Osteoblast (primary cell): ENCODE data around the gene OAT. TPM values are rescaled to one million over a fixed set of nuclear protein-coding genes. Genes with fewer than 3 reads are reported as not detected.

Experiments used
- DNase-seq: peaks from one replicate; pipeline ENCODE4 v3.0.0; 2011; ENCODE audit warnings: low spot score, mixed read lengths; ENCODE audit not compliant: insufficient read length; ENCODE audit errors: missing footprints
- H2AFZ ChIP-seq: 2 replicates; pipeline ENCODE4 v1.6.0; 2011; ENCODE audit warnings: mild to moderate bottlenecking, low read length
- H3K27ac ChIP-seq: 2 replicates; pipeline ENCODE4 v1.5.1; 2011; ENCODE audit warnings: mild to moderate bottlenecking, low read depth, low read length, moderate library complexity
- H3K27me3 ChIP-seq: 2 replicates; pipeline ENCODE4 v1.6.0; 2012; ENCODE audit warnings: mild to moderate bottlenecking, control low read depth, inconsistent platforms, low read length, moderate library complexity; ENCODE audit not compliant: insufficient read depth
- H3K36me3 ChIP-seq: 2 replicates; pipeline ENCODE4 v1.5.1; 2011; ENCODE audit warnings: mild to moderate bottlenecking, low read length, control low read depth, moderate library complexity; ENCODE audit not compliant: insufficient read depth
- H3K4me1 ChIP-seq: 2 replicates; pipeline ENCODE4 v1.5.1; 2011; ENCODE audit warnings: mild to moderate bottlenecking, low read length, control low read depth, moderate library complexity; ENCODE audit not compliant: insufficient read depth
- H3K4me2 ChIP-seq: 2 replicates; pipeline ENCODE4 v1.6.0; 2011; ENCODE audit warnings: mild to moderate bottlenecking, low read length; ENCODE audit not compliant: insufficient read depth
- H3K4me3 ChIP-seq: fragments of 200-600 bp; sonication (generic); 3 replicates; pipeline ENCODE4 v1.5.1; 2012; ENCODE audit warnings: mild to moderate bottlenecking, low read length, inconsistent platforms; ENCODE audit not compliant: insufficient read depth
- H3K79me2 ChIP-seq: 2 replicates; pipeline ENCODE4 v1.6.0; 2012; ENCODE audit warnings: mild to moderate bottlenecking, low read length, control low read depth, inconsistent platforms; ENCODE audit not compliant: insufficient read depth
- H3K9me3 ChIP-seq: 2 replicates; pipeline ENCODE4 v1.5.1; 2011; ENCODE audit warnings: low read depth, low read length, control low read depth
- H4K20me1 ChIP-seq: 2 replicates; pipeline ENCODE4 v1.6.0; 2012; ENCODE audit warnings: mild to moderate bottlenecking, low read length, control low read depth; ENCODE audit not compliant: insufficient read depth
- total RNA-seq: library from RNA; depleted of rRNA; stranded (reverse); fragments of >200 nt; gene quantifications from 2 replicates; pipeline ENCODE4 v1.2.3, GENCODE V29; 2012
- TF ChIP-seq, protein P1 (sequence below): IDR thresholded peaks from 2 replicates; pipeline ENCODE4 v1.5.1; 2011; ENCODE audit warnings: mild to moderate bottlenecking, low read depth, low read length, moderate library complexity; ENCODE audit errors: extremely low read depth

OAT gene
- total RNA-seq, 1 donor = 202 TPM

DNA sequence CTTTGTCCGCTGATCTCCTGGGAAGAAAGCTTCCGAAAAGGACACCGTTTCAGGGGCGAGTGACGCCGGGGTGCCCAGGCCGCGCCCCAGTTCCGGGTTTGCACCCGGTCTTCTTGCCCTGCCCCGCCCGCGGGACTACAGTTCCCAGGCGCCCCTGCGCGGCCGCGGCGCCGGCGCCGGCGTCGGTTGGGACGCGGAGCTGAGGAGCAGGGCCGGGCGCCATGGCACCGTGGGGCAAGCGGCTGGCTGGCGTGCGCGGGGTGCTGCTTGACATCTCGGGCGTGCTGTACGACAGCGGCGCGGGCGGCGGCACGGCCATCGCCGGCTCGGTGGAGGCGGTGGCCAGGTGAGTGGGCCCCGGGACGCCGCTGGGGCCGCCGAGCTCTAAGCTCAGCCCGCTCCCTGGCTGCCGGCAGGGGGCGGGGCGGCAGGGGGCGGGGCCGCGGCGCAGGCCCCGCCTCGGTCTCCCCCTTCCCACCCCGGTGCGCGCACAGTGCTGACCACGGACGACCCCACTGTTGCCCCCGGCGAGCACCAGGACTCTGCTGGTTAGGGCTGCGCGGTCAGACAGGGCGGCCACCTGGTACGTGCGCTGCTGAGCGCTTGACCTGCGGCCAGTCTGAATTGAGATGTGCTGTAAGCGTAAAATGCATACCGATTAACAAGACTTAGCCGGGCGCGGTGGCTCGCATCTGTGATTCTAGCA lies 43.1 kb upstream of the OAT start, which contains the start of gene LHPP:
LHPP (plus strand) TSS at position 182 of the 706 bp plus-strand sequence; CDS start at position 222, 40 bp downstream.
- no peaks in the 10 kb centered on the region for H3K4me1 ChIP-seq
- no peak within 1 kb of the TSS for H3K27ac ChIP-seq
- H3K4me2 ChIP-seq = peak within 1 kb of the TSS; percentile 83
- peak; percentile 100 for DNase-seq
- H4K20me1 ChIP-seq = peaks cover 8% of the 10 kb centered on the region
- TF ChIP-seq, protein P1, sequence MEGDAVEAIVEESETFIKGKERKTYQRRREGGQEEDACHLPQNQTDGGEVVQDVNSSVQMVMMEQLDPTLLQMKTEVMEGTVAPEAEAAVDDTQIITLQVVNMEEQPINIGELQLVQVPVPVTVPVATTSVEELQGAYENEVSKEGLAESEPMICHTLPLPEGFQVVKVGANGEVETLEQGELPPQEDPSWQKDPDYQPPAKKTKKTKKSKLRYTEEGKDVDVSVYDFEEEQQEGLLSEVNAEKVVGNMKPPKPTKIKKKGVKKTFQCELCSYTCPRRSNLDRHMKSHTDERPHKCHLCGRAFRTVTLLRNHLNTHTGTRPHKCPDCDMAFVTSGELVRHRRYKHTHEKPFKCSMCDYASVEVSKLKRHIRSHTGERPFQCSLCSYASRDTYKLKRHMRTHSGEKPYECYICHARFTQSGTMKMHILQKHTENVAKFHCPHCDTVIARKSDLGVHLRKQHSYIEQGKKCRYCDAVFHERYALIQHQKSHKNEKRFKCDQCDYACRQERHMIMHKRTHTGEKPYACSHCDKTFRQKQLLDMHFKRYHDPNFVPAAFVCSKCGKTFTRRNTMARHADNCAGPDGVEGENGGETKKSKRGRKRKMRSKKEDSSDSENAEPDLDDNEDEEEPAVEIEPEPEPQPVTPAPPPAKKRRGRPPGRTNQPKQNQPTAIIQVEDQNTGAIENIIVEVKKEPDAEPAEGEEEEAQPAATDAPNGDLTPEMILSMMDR = no peak
- peaks cover 5% of the 10 kb centered on the region for H3K27me3 ChIP-seq
- H3K36me3 ChIP-seq = no peaks in the 10 kb centered on the region
- peak within 1 kb of the TSS; percentile 85 for H3K4me3 ChIP-seq
- H3K9me3 ChIP-seq = no peaks in the 10 kb centered on the region
- no peaks in the 10 kb centered on the region for H3K79me2 ChIP-seq
- H2AFZ ChIP-seq = peak within 1 kb of the TSS; percentile 96

DNA sequence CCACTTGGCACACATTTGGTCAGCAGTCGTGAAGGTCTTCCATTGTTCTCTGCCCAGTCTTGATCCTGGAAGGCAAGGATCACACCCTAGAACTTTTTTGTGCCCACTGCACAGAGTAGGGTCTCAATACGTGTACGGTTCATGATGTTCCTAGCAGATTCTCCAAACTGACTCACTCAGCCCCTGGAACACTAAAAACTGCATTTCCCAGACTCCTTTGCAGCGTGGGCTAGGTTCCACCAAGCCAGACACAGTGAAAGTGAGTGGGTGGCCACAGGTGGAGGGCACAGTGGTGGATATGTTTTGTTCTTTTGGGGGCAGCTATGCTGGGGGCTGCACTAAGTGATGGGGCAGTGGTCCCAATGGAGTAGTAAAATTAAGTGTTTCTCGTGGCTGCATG lies 41.4 kb upstream of the OAT start:
- DNase-seq = no peak
- Histone ChIP-seq H3K36me3 (no peaks in the 10 kb centered on the region), H2AFZ (no peak overlapping the region)

DNA sequence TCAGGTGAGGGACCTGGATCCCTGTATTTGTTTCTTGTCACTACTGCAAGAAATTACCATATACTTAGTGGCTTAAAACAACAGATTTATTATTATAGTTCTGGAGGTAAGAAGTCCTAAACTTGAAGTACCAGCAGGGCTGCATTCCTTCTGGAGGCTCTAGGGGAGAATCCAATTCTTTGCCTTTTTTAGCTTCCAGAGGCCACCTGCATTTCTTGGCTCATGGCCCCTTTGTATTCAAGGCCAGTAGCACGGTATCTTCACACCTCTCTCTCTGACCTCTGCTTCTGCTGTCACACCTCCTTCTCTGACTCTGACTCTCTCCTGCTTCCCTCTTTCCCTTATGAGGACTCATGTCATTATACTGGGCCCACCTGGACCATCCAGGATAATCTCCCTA lies 40.7 kb upstream of the OAT start:
- Histone ChIP-seq H3K27ac (no peak overlapping the region), H2AFZ (no peak overlapping the region), H3K79me2 (no peaks in the 10 kb centered on the region), H3K36me3 (no peaks in the 10 kb centered on the region), H3K9me3 (no peaks in the 10 kb centered on the region), H4K20me1 (no peaks in the 10 kb centered on the region), H3K4me3 (no peak overlapping the region), H3K27me3 (peaks cover 25% of the 10 kb centered on the region), H3K4me2 (no peak overlapping the region), H3K4me1 (no peaks in the 10 kb centered on the region)
- TF ChIP-seq, protein P1 = no peak
- DNase-seq = no peak

More for the DNA sequence above, 41.4 kb upstream of the OAT start:
- H3K4me1 ChIP-seq = no peaks in the 10 kb centered on the region
- no peak overlapping the region for H3K4me3 ChIP-seq
- H3K79me2 ChIP-seq = no peaks in the 10 kb centered on the region
- TF ChIP-seq, protein P1 = no peak
- no peak overlapping the region for H3K27ac ChIP-seq
- peaks cover 4% of the 10 kb centered on the region for H4K20me1 ChIP-seq
- H3K27me3 ChIP-seq = peaks cover 18% of the 10 kb centered on the region
- no peak overlapping the region for H3K4me2 ChIP-seq
- no peaks in the 10 kb centered on the region for H3K9me3 ChIP-seq

DNA sequence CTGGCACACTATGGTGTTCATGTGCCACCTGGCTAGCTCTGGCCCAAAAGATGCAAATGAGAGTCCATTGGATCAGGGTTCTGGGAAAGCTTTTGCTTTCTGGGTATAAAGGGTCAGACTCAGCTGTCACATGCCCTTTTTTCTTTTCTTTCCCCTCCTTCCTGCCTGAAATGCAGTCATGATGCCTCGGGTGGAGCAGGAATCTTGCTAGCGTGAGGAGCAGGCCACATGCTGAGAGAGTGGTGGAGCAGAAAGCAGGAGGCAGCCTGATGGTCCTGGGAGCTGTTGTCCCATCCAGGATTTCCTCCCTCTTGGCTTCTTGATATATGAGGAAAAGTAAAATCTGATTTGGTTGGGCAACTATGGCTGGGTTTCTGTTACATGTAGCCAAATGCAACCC lies 40.2 kb upstream of the OAT start:
- Histone ChIP-seq H3K27me3 (peaks cover 30% of the 10 kb centered on the region), H3K4me2 (no peak overlapping the region), H3K27ac (no peak overlapping the region), H4K20me1 (no peaks in the 10 kb centered on the region), H3K9me3 (no peaks in the 10 kb centered on the region), H3K4me1 (no peaks in the 10 kb centered on the region), H3K4me3 (no peak overlapping the region), H3K79me2 (no peaks in the 10 kb centered on the region), H2AFZ (no peak overlapping the region), H3K36me3 (no peaks in the 10 kb centered on the region)
- TF ChIP-seq, protein P1 = no peak
- no peak for DNase-seq
